Brain microvascular endothelial cell (primary cell): ENCODE results near the gene MAP1LC3A.

ENCODE experiments used
- DNase-seq: peaks from one replicate; pipeline ENCODE4 v3.0.0-alpha.2; 2020
- H3K27ac ChIP-seq: fragments of 250-450 bp; sonication (Bioruptor Pico); 2 replicates; pipeline ENCODE4 v1.5.1; 2020; ENCODE audit warnings: mild to moderate bottlenecking, moderate library complexity
- H3K27me3 ChIP-seq: fragments of 250-450 bp; sonication (Bioruptor Pico); replicated peaks from 2 replicates; pipeline ENCODE4 v1.5.1; 2020; ENCODE audit warnings: mild to moderate bottlenecking
- H3K36me3 ChIP-seq: fragments of 250-450 bp; sonication (Bioruptor Pico); replicated peaks from 2 replicates; pipeline ENCODE4 v1.5.1; 2020; ENCODE audit warnings: mild to moderate bottlenecking
- H3K4me3 ChIP-seq: 2 replicates; pipeline ENCODE4 v1.5.1; 2011; ENCODE audit warnings: low read depth, mild to moderate bottlenecking, control low read depth, low read length, moderate library complexity
- CTCF ChIP-seq: IDR thresholded peaks from 2 replicates; pipeline ENCODE4 v1.5.1; 2011; ENCODE audit warnings: low read depth, mild to moderate bottlenecking, moderate library complexity, low read length, control low read depth, inconsistent platforms; ENCODE audit errors: missing control alignments
- in situ Hi-C: cut with HindIII; loops from 2 replicates; pipeline ENCODE4 v1.10.0; 2017; ENCODE audit warnings: low sequenced_read_pairs, low pct_ligation_motif_present

The MAP1LC3A gene

DNA sequence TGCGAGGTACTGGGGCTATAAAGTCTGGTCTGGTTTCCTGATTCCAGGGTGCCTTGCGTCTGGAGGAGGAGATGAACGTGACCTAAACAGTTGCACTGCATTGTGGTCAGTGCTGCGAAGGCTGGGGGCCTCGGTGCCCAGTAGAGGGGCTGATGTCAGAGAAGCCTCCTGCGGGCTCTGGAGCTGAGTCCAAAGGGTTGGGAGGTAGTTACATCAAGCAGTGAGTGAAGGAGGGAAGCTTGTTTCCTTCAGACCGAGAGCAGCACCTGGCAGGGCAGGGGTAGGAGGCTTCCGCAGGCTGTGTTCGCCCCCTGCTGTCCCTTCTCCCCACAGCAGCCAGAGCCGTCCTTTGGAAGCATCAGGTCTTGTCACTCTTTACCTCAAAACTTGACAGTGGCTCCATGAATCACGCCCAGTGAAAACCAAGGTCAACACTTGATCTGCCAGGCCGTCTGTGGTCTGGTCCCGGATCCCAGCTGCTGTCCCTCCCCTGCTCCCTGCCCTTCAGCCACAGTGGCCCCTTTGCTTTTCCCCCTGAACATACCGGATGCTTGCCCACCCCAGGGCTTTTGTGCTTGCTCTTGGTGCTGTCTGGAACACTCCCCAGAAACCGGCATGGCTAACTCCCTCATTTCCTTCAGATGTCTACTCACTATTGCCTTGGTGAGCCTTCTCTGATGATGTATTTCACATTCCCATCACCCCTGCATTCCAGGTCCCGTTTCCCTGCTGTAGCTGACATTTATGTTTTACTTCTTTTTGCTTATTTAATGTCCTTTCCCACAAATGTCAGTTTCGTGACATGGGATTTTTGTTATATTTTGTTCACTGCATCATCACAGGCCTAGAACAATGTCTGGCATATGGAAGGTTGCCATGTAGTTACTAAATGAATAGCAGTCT, 35.3 kb upstream of the MAP1LC3A start:
- H3K27me3 ChIP-seq: no peaks in the 10 kb centered on the region
- H3K27ac ChIP-seq: peak overlapping the region; percentile 54
- peak; percentile 75 for DNase-seq
- H3K36me3 ChIP-seq: peaks cover 16% of the 10 kb centered on the region
- in situ Hi-C loops: no loop called here
- peak; percentile 87 for TF ChIP-seq CTCF
- H3K4me3 ChIP-seq: no peak overlapping the region

GRCh38 chr20:34524426-34524825, 34.1 kb upstream of the MAP1LC3A start:
- no peak for TF ChIP-seq CTCF
- H3K27ac ChIP-seq: no peak overlapping the region
- H3K4me3 ChIP-seq: no peak overlapping the region
- no peak for DNase-seq
- no peaks in the 10 kb centered on the region for H3K27me3 ChIP-seq
- in situ Hi-C loops: no loop called here
- peaks cover 26% of the 10 kb centered on the region for H3K36me3 ChIP-seq

DNA sequence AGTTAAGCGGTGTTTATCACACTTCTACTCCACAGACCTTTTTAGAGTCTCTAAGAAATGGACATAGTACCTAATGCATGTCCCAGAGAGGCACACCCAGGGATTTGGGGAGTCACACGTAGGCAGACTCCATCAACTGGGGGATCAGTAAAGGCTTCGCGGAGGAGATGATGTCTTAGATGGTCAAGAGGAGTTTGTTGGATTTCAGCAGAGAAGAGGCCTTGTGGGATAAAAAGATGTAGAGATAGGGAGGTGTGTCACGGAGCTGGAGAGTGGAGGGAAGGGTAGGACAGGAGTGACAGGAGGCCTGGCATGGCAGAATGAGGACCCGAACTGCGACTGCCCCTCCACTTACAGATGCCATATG, 33.2 kb upstream of the MAP1LC3A start:
- in situ Hi-C loops: no loop called here
- no peak for DNase-seq
- TF ChIP-seq CTCF: no peak
- Histone ChIP-seq H3K36me3 (peaks cover 32% of the 10 kb centered on the region), H3K27me3 (no peaks in the 10 kb centered on the region), H3K4me3 (no peak overlapping the region), H3K27ac (peak overlapping the region; percentile 65)

DNA sequence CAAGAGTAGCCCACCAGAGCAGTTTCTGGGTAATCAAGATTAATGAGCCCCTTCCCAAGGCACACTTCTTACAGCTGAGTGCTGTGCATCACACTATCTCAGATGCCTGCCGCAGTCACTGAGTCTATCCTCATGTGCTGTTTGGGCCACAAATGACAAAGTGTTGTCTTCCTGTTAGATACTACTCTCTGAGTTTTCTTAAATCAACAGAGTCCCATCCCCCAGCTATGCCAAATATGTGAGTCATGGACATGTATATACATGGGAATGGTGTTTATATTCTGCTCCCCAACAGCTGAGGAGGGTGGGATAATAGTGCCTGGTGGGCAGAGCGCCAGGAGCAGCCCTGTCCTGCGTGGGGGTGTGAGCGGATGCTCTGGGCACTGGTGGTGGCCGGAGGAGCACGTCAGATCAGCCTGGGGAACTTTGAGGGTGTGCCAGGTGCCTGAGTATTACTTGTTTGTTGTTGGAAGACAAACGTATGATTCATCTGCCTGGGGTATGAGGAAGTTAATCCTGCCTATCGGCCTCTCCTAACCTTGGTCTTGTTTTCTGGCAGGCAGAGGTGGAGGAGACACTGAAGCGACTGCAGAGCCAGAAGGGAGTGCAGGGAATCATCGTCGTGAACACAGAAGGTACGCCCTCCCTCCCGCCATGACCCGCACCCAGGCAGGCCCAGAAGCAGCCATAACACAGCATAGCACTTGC, 32.7 kb upstream of the MAP1LC3A start:
- no peak overlapping the region for H3K4me3 ChIP-seq
- DNase-seq: peak; percentile 98
- H3K27ac ChIP-seq: peak overlapping the region; percentile 65
- no peak for TF ChIP-seq CTCF
- in situ Hi-C loops: no loop called here
- no peaks in the 10 kb centered on the region for H3K27me3 ChIP-seq
- H3K36me3 ChIP-seq: peaks cover 36% of the 10 kb centered on the region

- Histone ChIP-seq H3K27me3 (no peaks in the 10 kb centered on the region), H3K27ac (peak overlapping the region; percentile 65), H3K36me3 (peaks cover 38% of the 10 kb centered on the region), H3K4me3 (no peak overlapping the region)
- DNase-seq: no peak
- in situ Hi-C loops: no loop called here
- no peak for TF ChIP-seq CTCF
Observed at GRCh38 chr20:34526466-34526865, 32.1 kb upstream of the MAP1LC3A start.
